HUES48 (cell line): Measurements from ENCODE around the gene REEP5.
"Not testable (repeated sequence)": the region's sequence is repeated elsewhere in the genome, so short reads cannot be mapped to it uniquely, and the experiment has no call there.

Experiments
- H3K27ac ChIP-seq: one replicate; pipeline ENCODE4 v1.7.0; 2013; ENCODE audit warnings: low read depth, low read length, inconsistent platforms
- H3K27me3 ChIP-seq: 2 replicates; pipeline ENCODE4 v1.6.1; 2013; ENCODE audit warnings: mild to moderate bottlenecking, low read length; ENCODE audit not compliant: control insufficient read depth, insufficient read depth
- H3K36me3 ChIP-seq: 2 replicates; pipeline ENCODE4 v1.6.1; 2013; ENCODE audit warnings: low read length; ENCODE audit not compliant: control insufficient read depth, insufficient read depth
- H3K4me1 ChIP-seq: 2 replicates; pipeline ENCODE4 v1.6.1; 2013; ENCODE audit warnings: mild to moderate bottlenecking, low read length; ENCODE audit not compliant: control insufficient read depth, insufficient read depth
- H3K4me3 ChIP-seq: 2 replicates; pipeline ENCODE4 v1.5.1; 2013; ENCODE audit warnings: mild to moderate bottlenecking, low read depth, low read length
- H3K9ac ChIP-seq: 2 replicates; pipeline ENCODE4 v1.6.1; 2013; ENCODE audit warnings: mild to moderate bottlenecking, low read depth, low read length, moderate library complexity
- H3K9me3 ChIP-seq: 2 replicates; pipeline ENCODE4 v1.6.1; 2013; ENCODE audit warnings: low read length; ENCODE audit not compliant: control insufficient read depth, insufficient read depth

The REEP5 gene

DNA sequence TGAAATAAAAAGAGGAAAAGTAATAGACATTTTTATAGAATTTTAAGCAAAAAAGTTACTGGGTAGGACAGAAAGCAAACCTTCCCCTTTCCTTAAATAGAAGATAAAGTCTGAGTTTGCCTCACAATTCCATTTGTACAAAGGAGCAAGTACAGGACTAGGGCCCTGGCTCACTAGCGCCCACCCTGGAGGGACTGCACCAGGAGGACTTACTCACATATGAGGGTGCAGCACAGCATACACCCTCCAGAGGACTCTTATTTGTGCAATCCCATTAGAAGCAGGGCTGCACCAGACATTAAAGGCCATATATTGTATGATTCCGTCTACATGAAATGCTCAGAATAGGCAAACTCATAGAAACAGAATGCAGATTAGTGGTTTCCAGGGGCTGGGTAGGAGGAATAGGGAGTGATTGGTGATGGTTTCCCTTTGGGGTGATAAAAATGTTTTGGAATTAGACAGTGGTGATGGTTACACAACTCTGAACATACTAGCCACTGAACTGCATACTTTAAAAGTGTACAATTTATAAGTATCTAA, 4.5 kb downstream of the REEP5 start:
- no peak overlapping the region for H3K9ac ChIP-seq
- no peak overlapping the region for H3K4me3 ChIP-seq
- peaks cover 50% of the 10 kb centered on the region for H3K36me3 ChIP-seq
- H3K27ac ChIP-seq: no peak overlapping the region
- H3K9me3 ChIP-seq: no peaks in the 10 kb centered on the region
- peaks cover under 1% of the 10 kb centered on the region; the same call in 1 of the 2 replicates for H3K27me3 ChIP-seq
- peaks cover 8% of the 10 kb centered on the region for H3K4me1 ChIP-seq

DNA sequence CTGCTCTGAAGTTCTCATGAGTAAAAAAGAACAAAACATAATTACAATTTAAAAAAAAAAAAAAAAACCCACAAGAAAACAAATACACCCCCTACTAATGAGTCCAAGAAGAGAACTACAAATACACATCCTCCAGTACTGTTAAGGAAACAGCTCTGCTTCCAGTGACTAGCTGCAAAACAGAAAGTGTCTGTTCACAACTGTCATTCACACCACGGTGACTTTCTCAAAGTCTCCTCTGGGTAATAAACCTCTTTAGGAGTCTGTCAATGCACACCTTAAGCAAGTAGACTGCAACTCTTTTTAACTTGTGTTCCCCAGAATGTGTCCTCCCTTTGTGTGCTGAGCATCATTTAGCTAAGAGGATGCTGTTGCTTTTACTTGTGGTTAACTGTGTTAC, 6.2 kb downstream of the REEP5 start:
- H3K27ac ChIP-seq: no peak overlapping the region
- no peaks in the 10 kb centered on the region for H3K9me3 ChIP-seq
- peaks cover 50% of the 10 kb centered on the region for H3K36me3 ChIP-seq
- no peaks in the 10 kb centered on the region for H3K27me3 ChIP-seq
- H3K9ac ChIP-seq: no peak overlapping the region
- peaks cover 5% of the 10 kb centered on the region for H3K4me1 ChIP-seq
- H3K4me3 ChIP-seq: no peak overlapping the region

DNA sequence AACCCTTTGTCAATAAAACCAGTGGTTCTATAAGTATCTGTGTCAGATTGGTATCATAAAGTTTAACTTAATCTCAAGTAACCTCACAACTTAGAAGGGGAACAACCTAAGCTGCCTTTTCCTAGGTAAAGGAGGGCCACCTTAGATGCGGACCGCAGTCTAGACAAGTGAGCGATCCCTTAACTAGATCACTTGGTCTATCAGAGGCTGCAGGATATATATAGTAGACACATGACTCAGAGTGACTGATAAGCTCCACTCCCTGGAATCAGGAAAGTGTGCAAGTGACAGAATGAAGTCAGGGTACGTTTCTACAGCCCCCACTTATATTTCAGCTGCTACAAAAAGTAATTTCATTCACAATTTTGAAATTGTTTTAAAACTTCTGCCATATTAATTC, 7.4 kb downstream of the REEP5 start:
- H3K27me3 ChIP-seq: no peaks in the 10 kb centered on the region
- H3K4me3 ChIP-seq: no peak overlapping the region
- H3K9ac ChIP-seq: no peak overlapping the region
- peaks cover 53% of the 10 kb centered on the region for H3K36me3 ChIP-seq
- H3K4me1 ChIP-seq: no peaks in the 10 kb centered on the region
- H3K9me3 ChIP-seq: no peaks in the 10 kb centered on the region
- H3K27ac ChIP-seq: no peak overlapping the region

DNA sequence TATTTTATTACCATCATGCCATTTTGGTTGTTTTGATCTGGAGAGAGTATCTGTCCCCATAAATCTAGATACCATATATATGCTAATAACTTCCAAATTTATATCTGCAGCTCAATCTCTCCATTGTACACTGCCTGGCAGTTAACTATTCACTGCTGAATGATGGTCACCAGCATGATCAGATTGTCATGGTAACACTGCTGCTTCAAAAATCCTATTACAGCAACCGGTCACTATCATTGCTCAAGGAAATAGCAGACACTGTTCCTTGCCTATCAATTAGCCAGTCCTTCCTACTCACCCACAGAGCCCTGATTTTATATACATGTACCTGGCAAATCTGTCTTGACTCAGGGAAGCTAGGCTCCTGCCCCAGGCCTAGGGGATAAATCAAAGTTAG, 11.5 kb downstream of the REEP5 start:
- no peaks in the 10 kb centered on the region for H3K9me3 ChIP-seq
- no peak overlapping the region for H3K27ac ChIP-seq
- H3K9ac ChIP-seq: no peak overlapping the region
- H3K4me3 ChIP-seq: no peak overlapping the region
- no peaks in the 10 kb centered on the region for H3K4me1 ChIP-seq
- no peaks in the 10 kb centered on the region for H3K27me3 ChIP-seq
- peaks cover 36% of the 10 kb centered on the region for H3K36me3 ChIP-seq

DNA sequence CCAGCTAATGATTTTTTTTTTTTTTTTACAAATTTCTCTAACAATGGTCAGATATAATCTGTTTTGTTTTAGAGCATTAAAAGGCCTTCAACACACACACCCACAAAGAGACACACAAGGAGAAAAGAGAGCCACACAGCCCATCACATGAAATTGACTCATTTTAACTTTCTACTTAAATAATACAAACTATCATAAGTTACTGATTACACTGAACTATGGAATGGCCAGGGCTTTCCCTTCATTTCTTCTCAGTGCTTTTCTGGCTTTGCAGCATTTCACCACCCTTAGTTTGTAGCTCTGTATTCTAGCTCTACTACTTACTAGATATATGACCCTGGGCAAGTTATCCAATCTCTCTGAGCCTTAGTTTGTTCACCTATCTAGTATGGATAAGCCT, 13.2 kb downstream of the REEP5 start:
- Histone ChIP-seq H3K27me3 (no peaks in the 10 kb centered on the region), H3K27ac (no peak overlapping the region), H3K36me3 (peaks cover 27% of the 10 kb centered on the region), H3K4me1 (no peaks in the 10 kb centered on the region), H3K9ac (no peak overlapping the region), H3K9me3 (no peaks in the 10 kb centered on the region), H3K4me3 (no peak overlapping the region)

DNA sequence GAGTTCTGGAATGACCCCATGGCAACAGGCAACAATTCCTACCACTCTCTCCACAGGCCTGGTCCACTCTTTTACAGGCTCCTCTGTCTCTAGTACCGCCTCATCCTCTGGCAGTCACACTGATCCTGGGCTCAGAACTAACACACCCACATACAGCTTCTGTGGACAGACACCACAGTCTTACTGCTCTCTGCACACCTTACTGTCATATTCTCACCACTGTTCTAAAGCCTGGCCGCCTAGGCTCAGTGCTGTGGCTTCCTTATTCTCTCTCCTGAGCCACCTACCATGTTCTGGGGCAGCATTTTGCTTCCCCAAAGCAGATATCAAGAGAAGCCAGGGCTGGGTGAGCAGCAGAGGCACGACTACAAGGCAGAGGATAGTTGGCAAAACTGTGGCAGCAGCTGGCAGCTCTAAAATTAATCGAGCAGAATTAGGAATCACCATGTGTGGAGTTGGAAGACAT, 14.8 kb downstream of the REEP5 start:
- no peak overlapping the region for H3K27ac ChIP-seq
- H3K9ac ChIP-seq: no peak overlapping the region
- no peaks in the 10 kb centered on the region for H3K9me3 ChIP-seq
- no peak overlapping the region for H3K4me3 ChIP-seq
- H3K36me3 ChIP-seq: peaks cover 31% of the 10 kb centered on the region
- no peaks in the 10 kb centered on the region for H3K4me1 ChIP-seq
- no peaks in the 10 kb centered on the region for H3K27me3 ChIP-seq

- Histone ChIP-seq H3K4me3 (no peak overlapping the region), H3K9ac (no peak overlapping the region), H3K4me1 (no peaks in the 10 kb centered on the region), H3K27me3 (no peaks in the 10 kb centered on the region), H3K36me3 (peaks cover 35% of the 10 kb centered on the region), H3K27ac (no peak overlapping the region), H3K9me3 (no peaks in the 10 kb centered on the region)
Measured at GRCh38 chr5:112906637-112907036, 15.4 kb downstream of the REEP5 start.

DNA sequence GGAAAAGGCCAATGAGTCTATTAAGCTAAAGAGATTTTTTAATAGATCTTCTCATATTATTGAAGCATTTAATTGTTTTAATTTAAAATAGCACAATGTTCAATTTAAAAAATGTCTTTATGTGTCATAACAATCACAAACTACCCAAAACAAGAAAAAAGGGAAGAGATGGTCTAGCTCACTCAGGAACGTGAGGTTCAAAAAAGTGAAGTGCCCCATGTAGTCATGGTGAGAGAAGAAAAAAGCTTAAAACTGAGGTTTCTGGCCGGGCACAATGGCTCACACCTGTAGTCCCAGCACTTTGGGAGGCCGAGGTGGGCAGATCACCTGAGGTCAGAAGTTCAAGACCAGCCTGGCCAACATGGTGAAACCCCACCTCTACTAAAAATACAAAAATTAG, 17.0 kb downstream of the REEP5 start:
- not testable (repeated sequence) for H3K9ac ChIP-seq, H3K27ac ChIP-seq, H3K27me3 ChIP-seq, H3K4me3 ChIP-seq, H3K4me1 ChIP-seq, H3K9me3 ChIP-seq
- peaks cover 41% of the 10 kb centered on the region for H3K36me3 ChIP-seq

- no peaks in the 10 kb centered on the region for H3K4me1 ChIP-seq
- no peak overlapping the region for H3K27ac ChIP-seq
- no peaks in the 10 kb centered on the region for H3K9me3 ChIP-seq
- H3K4me3 ChIP-seq: no peak overlapping the region
- peaks cover 48% of the 10 kb centered on the region for H3K36me3 ChIP-seq
- H3K9ac ChIP-seq: no peak overlapping the region
- H3K27me3 ChIP-seq: no peaks in the 10 kb centered on the region
Measured at GRCh38 chr5:112902561-112902960, 19.5 kb downstream of the REEP5 start.

GRCh38 chr5:112895682-112896081, 26.3 kb downstream of the REEP5 start:
- peaks cover 43% of the 10 kb centered on the region for H3K36me3 ChIP-seq
- H3K9ac ChIP-seq: no peak overlapping the region
- H3K27ac ChIP-seq: no peak overlapping the region
- H3K27me3 ChIP-seq: no peaks in the 10 kb centered on the region
- H3K9me3 ChIP-seq: no peaks in the 10 kb centered on the region
- no peaks in the 10 kb centered on the region for H3K4me1 ChIP-seq
- no peak overlapping the region for H3K4me3 ChIP-seq

- Histone ChIP-seq H3K9ac (no peak overlapping the region), H3K9me3 (no peaks in the 10 kb centered on the region), H3K4me3 (no peak overlapping the region), H3K36me3 (peaks cover 21% of the 10 kb centered on the region), H3K27me3 (no peaks in the 10 kb centered on the region), H3K27ac (no peak overlapping the region), H3K4me1 (no peaks in the 10 kb centered on the region)
Measured at GRCh38 chr5:112892776-112893175, 29.3 kb downstream of the REEP5 start.

DNA sequence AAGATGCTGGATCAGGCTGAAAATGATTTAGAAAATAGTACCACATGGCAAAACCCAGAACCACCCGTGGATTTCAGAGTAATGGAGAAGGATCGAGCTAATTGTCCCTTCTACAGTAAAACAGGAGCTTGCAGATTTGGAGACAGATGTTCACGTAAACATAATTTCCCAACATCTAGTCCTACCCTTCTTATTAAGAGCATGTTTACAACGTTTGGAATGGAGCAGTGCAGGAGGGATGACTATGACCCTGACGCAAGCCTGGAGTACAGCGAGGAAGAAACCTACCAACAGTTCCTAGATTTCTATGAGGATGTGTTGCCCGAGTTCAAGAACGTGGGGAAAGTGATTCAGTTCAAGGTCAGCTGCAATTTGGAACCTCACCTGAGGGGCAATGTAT, 30.0 kb downstream of the REEP5 start:
- H3K27me3 ChIP-seq, H3K4me3 ChIP-seq: not testable (repeated sequence)
- H3K36me3 ChIP-seq: peaks cover 27% of the 10 kb centered on the region

More for the DNA sequence above, 30.0 kb downstream of the REEP5 start:
- H3K27ac ChIP-seq, H3K9me3 ChIP-seq, H3K4me1 ChIP-seq, H3K9ac ChIP-seq: not testable (repeated sequence)
